Neuronal stem cell (in vitro differentiated cells): Measurements from ENCODE around the gene ACTR3.

ENCODE experiments used
- DNase-seq: peaks from one replicate; pipeline ENCODE4 v3.0.0-alpha.2; 2013; ENCODE audit warnings: low spot score
- H2AFZ ChIP-seq: one replicate; pipeline ENCODE4 v1.6.1; 2013; ENCODE audit warnings: mild to moderate bottlenecking, low read length, inconsistent platforms
- H2AK5ac ChIP-seq: 2 replicates; pipeline ENCODE4 v1.6.1; 2013; ENCODE audit warnings: low read depth, mild to moderate bottlenecking, inconsistent platforms, low read length, moderate library complexity, mixed read lengths
- H2BK120ac ChIP-seq: 2 replicates; pipeline ENCODE4 v1.6.1; 2013; ENCODE audit warnings: low read depth, mild to moderate bottlenecking, inconsistent platforms, low read length, moderate library complexity, mixed read lengths
- H2BK12ac ChIP-seq: one replicate; pipeline ENCODE4 v1.6.1; 2013; ENCODE audit warnings: low read length, inconsistent platforms
- H2BK15ac ChIP-seq: 2 replicates; pipeline ENCODE4 v1.6.1; 2013; ENCODE audit warnings: mild to moderate bottlenecking, low read length, inconsistent platforms, mixed read lengths
- H2BK5ac ChIP-seq: one replicate; pipeline ENCODE4 v1.6.1; 2013; ENCODE audit warnings: inconsistent platforms, mild to moderate bottlenecking, low read length, moderate library complexity
- H3K14ac ChIP-seq: one replicate; pipeline ENCODE4 v1.6.1; 2013; ENCODE audit warnings: low read length, inconsistent platforms
- H3K18ac ChIP-seq: 2 replicates; pipeline ENCODE4 v1.6.1; 2013; ENCODE audit warnings: low read length, inconsistent platforms
- H3K23ac ChIP-seq: 2 replicates; pipeline ENCODE4 v1.6.1; 2013; ENCODE audit warnings: low read depth, mild to moderate bottlenecking, mixed read lengths, low read length, inconsistent platforms; ENCODE audit not compliant: poor library complexity
- H3K27ac ChIP-seq: replicated peaks from 3 replicates; pipeline ENCODE4 v1.5.1; 2013; ENCODE audit warnings: low read length, inconsistent platforms
- H3K27me3 ChIP-seq, 3 experiments: 2 replicates each; pipeline ENCODE4 v1.6.1; 2013; ENCODE audit warnings: low read length in 3 of 3, mild to moderate bottlenecking in 2 of 3, inconsistent platforms in 1 of 3, low read depth in 1 of 3, mixed read lengths in 1 of 3, moderate library complexity in 1 of 3; ENCODE audit not compliant: control insufficient read depth in 3 of 3, insufficient read depth in 3 of 3
- H3K36me3 ChIP-seq, 2 donors: replicated peaks in 1 of 2; 2 replicates each; pipeline ENCODE4 v1.6.1; 2013; ENCODE audit warnings: low read length in 2 of 2; ENCODE audit not compliant: control insufficient read depth in 2 of 2, insufficient read depth in 2 of 2
- H3K4ac ChIP-seq: 2 replicates; pipeline ENCODE4 v1.6.1; 2013; ENCODE audit warnings: inconsistent platforms, mild to moderate bottlenecking, low read length, moderate library complexity
- H3K4me1 ChIP-seq, 2 donors: 1 replicate in 1 of 2; 2 replicates in 1 of 2; pipeline ENCODE4 v1.6.1; 2013; ENCODE audit warnings: low read length in 2 of 2, low read depth in 1 of 2; ENCODE audit not compliant: control insufficient read depth in 2 of 2, insufficient read depth in 1 of 2
- H3K4me2 ChIP-seq: one replicate; pipeline ENCODE4 v1.6.1; 2013; ENCODE audit warnings: mild to moderate bottlenecking, low read length, inconsistent platforms; ENCODE audit not compliant: insufficient read depth, poor library complexity, severe bottlenecking
- H3K4me3 ChIP-seq, 2 donors: 2 replicates each; pipeline ENCODE4 v1.5.1; 2013; ENCODE audit warnings: low read length in 2 of 2, mild to moderate bottlenecking in 2 of 2, inconsistent platforms in 1 of 2, moderate library complexity in 1 of 2
- H3K79me1 ChIP-seq: one replicate; pipeline ENCODE4 v1.6.1; 2013; ENCODE audit warnings: low read depth, mild to moderate bottlenecking, inconsistent platforms, low read length, moderate library complexity
- H3K9ac ChIP-seq: one replicate; pipeline ENCODE4 v1.6.1; 2013; ENCODE audit warnings: mild to moderate bottlenecking, low read depth, low read length, inconsistent platforms; ENCODE audit not compliant: poor library complexity
- H3K9me3 ChIP-seq, 2 donors: replicated peaks in 1 of 2; 2 replicates each; pipeline versions ENCODE3 to v1.6.1; 2013; ENCODE audit warnings: low read length in 2 of 2, mild to moderate bottlenecking in 2 of 2, inconsistent platforms in 1 of 2, low read depth in 1 of 2, mixed read lengths in 1 of 2, moderate library complexity in 1 of 2; ENCODE audit not compliant: control insufficient read depth in 2 of 2, insufficient read depth in 1 of 2
- H4K8ac ChIP-seq: one replicate; pipeline ENCODE4 v1.6.1; 2013; ENCODE audit warnings: low read depth, mild to moderate bottlenecking, inconsistent platforms, low read length, moderate library complexity
- H4K91ac ChIP-seq: one replicate; pipeline ENCODE4 v1.6.1; 2013; ENCODE audit warnings: low read length, low read depth, mild to moderate bottlenecking, inconsistent platforms; ENCODE audit not compliant: poor library complexity
- WGBS, 2 donors: extraction: QIAGEN DNeasy Blood & Tissue Kit; methylation state at CpG; one replicate each; pipeline ENCODE4 v1.1.7; 2013; ENCODE audit warnings: missing lambda C conversion rate in 2 of 2, mixed read lengths in 1 of 2; ENCODE audit not compliant: insufficient read length in 2 of 2, insufficient replicate concordance in 1 of 2; ENCODE audit errors: extremely low coverage in 2 of 2; 5-methylcytosine and 5-hydroxymethylcytosine counted together

Gene ACTR3

DNA sequence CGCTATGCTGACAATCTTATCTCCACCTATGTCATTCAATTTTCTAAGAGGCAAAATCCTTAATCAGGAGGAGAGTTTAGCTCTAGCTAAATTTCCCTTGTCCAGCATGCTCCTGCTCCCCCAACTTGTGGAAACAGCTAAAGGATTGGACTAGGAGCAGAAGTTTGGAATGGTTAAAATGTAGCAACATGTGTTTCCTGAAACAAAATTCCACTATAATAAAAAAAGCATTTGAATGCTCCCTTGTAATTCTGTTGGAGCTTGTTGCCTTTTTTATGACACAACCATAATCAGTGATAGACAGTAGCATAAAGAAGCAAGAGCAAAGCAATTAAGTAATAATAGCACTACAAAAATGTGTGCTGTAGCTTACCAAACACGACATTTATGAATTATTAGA is 6.9 kb downstream of the ACTR3 start:
- Histone ChIP-seq H3K79me1 (no peaks in the 10 kb centered on the region), H3K23ac (no peak overlapping the region), H2AFZ (no peak overlapping the region), H2BK15ac (no peak overlapping the region), H3K4me2 (no peak overlapping the region), H3K4ac (no peak overlapping the region), H3K4me1 (peaks cover 2 to 15% of the 10 kb centered on the region in 2 donors), H4K91ac (no peak overlapping the region), H3K18ac (no peak overlapping the region), H3K27ac (no peak overlapping the region), H2BK120ac (no peak overlapping the region), H3K9me3 (peaks cover 0 to 2% of the 10 kb centered on the region in 2 donors), H3K9ac (no peak overlapping the region), H2BK5ac (no peak overlapping the region), H3K27me3 (no peaks in the 10 kb centered on the region), H3K4me3 (no peak overlapping the region), H3K14ac (no peak overlapping the region), H2AK5ac (no peak overlapping the region), H2BK12ac (no peak overlapping the region), H4K8ac (no peak overlapping the region), H3K36me3 (peaks cover 0 to 52% of the 10 kb centered on the region in 2 donors)
- DNase-seq = no peak
- no CpG with 5 or more reads among the region's 2 CpGs for WGBS, 2 donors

DNA sequence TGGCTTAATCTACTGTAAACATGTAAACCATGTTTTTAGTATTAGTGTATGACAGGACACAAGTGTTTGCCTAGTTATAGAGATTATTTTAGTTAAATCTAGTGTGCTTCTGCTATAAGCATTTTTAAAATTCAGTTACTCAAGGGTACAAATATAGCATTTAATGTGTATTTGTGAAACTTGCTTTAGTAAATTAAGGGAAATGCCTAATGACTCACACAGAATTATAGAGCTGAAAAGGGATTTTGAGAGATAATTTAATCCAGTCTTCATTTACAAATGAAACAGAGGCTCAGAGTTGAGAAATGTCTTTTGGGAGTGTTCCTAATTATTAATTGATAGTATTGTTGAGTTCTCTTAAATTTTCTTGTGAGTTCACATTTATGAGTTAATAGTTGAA is 8.2 kb downstream of the ACTR3 start:
- peaks cover 0 to 53% of the 10 kb centered on the region in 2 donors for H3K36me3 ChIP-seq
- H3K4me3 ChIP-seq = no peak overlapping the region
- H3K27ac ChIP-seq = no peak overlapping the region
- no peak overlapping the region for H3K14ac ChIP-seq
- no peak overlapping the region for H2BK12ac ChIP-seq
- no peak overlapping the region for H3K4me2 ChIP-seq
- H2BK15ac ChIP-seq = no peak overlapping the region
- no peak overlapping the region for H2BK5ac ChIP-seq
- no peak overlapping the region for H3K4ac ChIP-seq
- no peak overlapping the region for H4K91ac ChIP-seq
- H2BK120ac ChIP-seq = no peak overlapping the region
- no peak for DNase-seq
- no peak overlapping the region for H2AFZ ChIP-seq
- peaks cover 0 to 2% of the 10 kb centered on the region in 2 donors for H3K9me3 ChIP-seq
- no peak overlapping the region for H3K9ac ChIP-seq
- no peaks in the 10 kb centered on the region for H3K79me1 ChIP-seq
- peaks cover 0 to 11% of the 10 kb centered on the region in 2 donors for H3K4me1 ChIP-seq
- H3K18ac ChIP-seq = no peak overlapping the region
- H3K27me3 ChIP-seq = no peaks in the 10 kb centered on the region
- H2AK5ac ChIP-seq = no peak overlapping the region
- no peak overlapping the region for H3K23ac ChIP-seq
- H4K8ac ChIP-seq = no peak overlapping the region

DNA sequence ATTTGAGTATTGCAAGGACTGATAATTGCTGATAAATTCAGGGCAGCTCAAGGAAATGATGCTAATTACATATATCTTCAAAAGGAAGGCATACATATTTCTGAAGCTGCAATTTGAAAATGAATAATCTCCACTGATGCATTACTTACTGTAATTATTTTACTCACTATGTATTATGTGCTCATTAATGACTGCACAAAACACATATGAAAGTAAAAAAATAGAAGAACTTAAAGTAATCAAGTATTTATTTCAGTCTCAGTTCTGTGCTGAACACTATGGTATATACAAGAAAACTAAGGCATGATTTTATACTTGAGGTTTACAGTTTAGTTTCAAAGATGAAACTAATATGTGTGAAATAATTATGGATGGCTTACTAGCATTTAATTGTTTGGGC is 9.3 kb downstream of the ACTR3 start:
- no peak overlapping the region for H3K4ac ChIP-seq
- H3K79me1 ChIP-seq = no peaks in the 10 kb centered on the region
- H3K4me1 ChIP-seq = peaks cover 0 to 8% of the 10 kb centered on the region in 2 donors
- no peak overlapping the region for H2BK5ac ChIP-seq
- no peak overlapping the region for H2AFZ ChIP-seq
- no peak overlapping the region for H3K14ac ChIP-seq
- H3K9me3 ChIP-seq = peaks cover 0 to 4% of the 10 kb centered on the region in 2 donors
- H3K27me3 ChIP-seq = no peaks in the 10 kb centered on the region
- no peak overlapping the region for H3K18ac ChIP-seq
- no peak overlapping the region for H3K27ac ChIP-seq
- no peak overlapping the region for H3K23ac ChIP-seq
- no peak overlapping the region for H3K4me3 ChIP-seq
- peaks cover 0 to 48% of the 10 kb centered on the region in 2 donors for H3K36me3 ChIP-seq
- H3K9ac ChIP-seq = no peak overlapping the region
- H4K91ac ChIP-seq = no peak overlapping the region
- no peak overlapping the region for H3K4me2 ChIP-seq
- no peak overlapping the region for H2BK12ac ChIP-seq
- DNase-seq = no peak
- no peak overlapping the region for H2BK15ac ChIP-seq
- H2BK120ac ChIP-seq = no peak overlapping the region
- H4K8ac ChIP-seq = no peak overlapping the region
- H2AK5ac ChIP-seq = no peak overlapping the region

DNA sequence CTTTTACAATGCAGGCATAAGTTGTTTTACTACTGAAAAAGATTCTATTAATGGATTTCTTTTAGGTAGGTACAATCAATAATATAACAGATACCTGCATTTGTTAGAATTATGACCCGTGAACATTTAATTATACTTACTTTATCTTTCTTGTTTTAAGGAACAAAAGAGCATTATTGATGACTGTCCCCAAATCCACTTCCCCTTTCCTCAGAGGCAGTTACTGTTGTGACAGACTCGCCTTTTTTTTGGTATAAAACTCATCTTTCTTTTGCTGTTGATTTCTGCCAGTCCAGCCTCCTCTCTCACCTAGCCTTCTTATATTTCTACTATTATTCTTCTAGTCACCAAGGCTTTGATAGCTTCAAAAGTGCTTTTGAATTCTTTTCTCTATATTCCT is 12.1 kb downstream of the ACTR3 start:
- Histone ChIP-seq H3K18ac (no peak overlapping the region), H2AFZ (no peak overlapping the region), H2BK120ac (no peak overlapping the region), H2BK12ac (no peak overlapping the region), H2BK15ac (no peak overlapping the region), H3K9ac (no peak overlapping the region), H4K91ac (no peak overlapping the region), H3K4me3 (no peak overlapping the region), H3K36me3 (peaks cover 0 to 37% of the 10 kb centered on the region in 2 donors), H3K23ac (no peak overlapping the region), H2AK5ac (no peak overlapping the region), H3K4me1 (no peaks in the 10 kb centered on the region), H3K27ac (no peak overlapping the region), H3K4me2 (no peak overlapping the region), H4K8ac (no peak overlapping the region), H3K4ac (no peak overlapping the region), H3K14ac (no peak overlapping the region), H3K79me1 (no peaks in the 10 kb centered on the region), H3K9me3 (peaks cover 0 to 23% of the 10 kb centered on the region in 2 donors), H3K27me3 (no peaks in the 10 kb centered on the region), H2BK5ac (no peak overlapping the region)
- WGBS, 2 donors = no CpG with 5 or more reads among the region's 2 CpGs
- no peak for DNase-seq
